B cell (primary cell): ENCODE results near the gene BRDT. TPM values are rescaled to one million over a fixed set of nuclear protein-coding genes. Genes with fewer than 3 reads are reported as not detected.

Experiments used
- ATAC-seq: fragments of 200-7000 bp; cut with Tn5 transposase; one replicate; pipeline ENCODE4 v1.10.0; 2021; ENCODE audit warnings: low read depth, mild to moderate bottlenecking, moderate number of reproducible peaks, moderate library complexity
- CTCF ChIA-PET: fragments of 350-600 bp; sonication (Branson Sonifier 250); formaldehyde crosslinking; loops from one replicate; lab custom pipeline; 2021; ENCODE audit warnings: antibody characterized with exemption, inconsistent platforms; lab: Charles Lee
- POLR2A ChIA-PET: fragments of 350-600 bp; sonication (Branson Sonifier 250); formaldehyde crosslinking; loops from one replicate; lab custom pipeline; 2021; ENCODE audit warnings: antibody characterized with exemption; lab: Charles Lee
- DNase-seq: peaks from one replicate; pipeline ENCODE4 v3.0.0; 2013
- H2AFZ ChIP-seq: 2 replicates; pipeline ENCODE4 v1.6.1; 2012; ENCODE audit warnings: mild to moderate bottlenecking, low read depth, low read length; ENCODE audit not compliant: insufficient read depth, poor library complexity, severe bottlenecking
- H3K27ac ChIP-seq, 2 donors: 1 replicate in 1 of 2; 2 replicates in 1 of 2; pipeline ENCODE4 v1.5.1; 2012 to 2013; ENCODE audit warnings: low read length in 2 of 2, mild to moderate bottlenecking in 2 of 2, moderate library complexity in 1 of 2
- H3K27me3 ChIP-seq, 4 experiments: fragments of 200-600 bp in 1 of 4; sonication (generic) in 1 of 4; replicated peaks in 1 of 4; 1 replicate in 2 of 4; 2 replicates in 2 of 4; pipeline versions ENCODE4 v1.6.1 to v1.7.0; 2013 to 2016; ENCODE audit warnings: low read length in 3 of 4, mild to moderate bottlenecking in 2 of 4, mixed read lengths in 1 of 4, moderate library complexity in 1 of 4; ENCODE audit not compliant: insufficient read depth in 4 of 4, control insufficient read depth in 3 of 4; ENCODE audit errors: control extremely low read depth in 1 of 4
- H3K36me3 ChIP-seq, 2 experiments: replicated peaks in 1 of 2; 1 replicate in 1 of 2; 2 replicates in 1 of 2; pipeline versions ENCODE4 v1.6.1 to v1.7.1; 2013; ENCODE audit warnings: low read length in 1 of 2; ENCODE audit not compliant: insufficient read depth in 2 of 2, control insufficient read depth in 1 of 2; ENCODE audit errors: control extremely low read depth in 1 of 2, extremely low read depth in 1 of 2
- H3K4me1 ChIP-seq, 2 donors: fragments of 200-600 bp in 1 of 2; sonication (generic) in 1 of 2; 1 replicate in 1 of 2; 2 replicates in 1 of 2; pipeline versions ENCODE4 v1.5.1 to v1.6.1; 2013 to 2017; ENCODE audit warnings: low read length in 2 of 2; ENCODE audit not compliant: control insufficient read depth in 2 of 2, insufficient read depth in 2 of 2
- H3K4me2 ChIP-seq: replicated peaks from 2 replicates; pipeline ENCODE3; 2012; ENCODE audit warnings: mild to moderate bottlenecking, low read depth, low read length; ENCODE audit not compliant: poor library complexity, severe bottlenecking
- H3K4me3 ChIP-seq, 5 experiments: fragments of 200-600 bp in 1 of 5; sonication (generic) in 1 of 5; 1 replicate in 3 of 5; 2 replicates in 2 of 5; pipeline versions ENCODE4 v1.5.1 to v1.7.0; 2011 to 2016; ENCODE audit warnings: low read length in 4 of 5, mild to moderate bottlenecking in 4 of 5, low read depth in 2 of 5, control low read depth in 1 of 5, moderate library complexity in 1 of 5; ENCODE audit not compliant: insufficient read depth in 1 of 5; ENCODE audit errors: control extremely low read depth in 1 of 5, extremely low read depth in 1 of 5
- H3K79me2 ChIP-seq: fragments of 200-600 bp; sonication (generic); one replicate; pipeline ENCODE4 v1.6.0; 2016; ENCODE audit warnings: low read length; ENCODE audit not compliant: control insufficient read depth, insufficient read depth
- H3K9ac ChIP-seq: fragments of 200-600 bp; sonication (generic); 2 replicates; pipeline ENCODE4 v1.6.1; 2017; ENCODE audit warnings: mild to moderate bottlenecking, low read length, moderate library complexity
- H3K9me3 ChIP-seq, 3 donors: one replicate each; pipeline versions ENCODE4 v1.6.1 to v1.7.1; 2013; ENCODE audit warnings: low read length in 2 of 3; ENCODE audit not compliant: control insufficient read depth in 2 of 3, insufficient read depth in 1 of 3; ENCODE audit errors: control extremely low read depth in 1 of 3
- H4K20me1 ChIP-seq: 2 replicates; pipeline ENCODE4 v1.6.0; 2012; ENCODE audit warnings: mild to moderate bottlenecking, low read length; ENCODE audit not compliant: insufficient read depth, control insufficient read depth, poor library complexity, severe bottlenecking
- H3K27ac Mint-ChIP-seq: one replicate; pipeline ENCODE4 v1.8.0; 2021; ENCODE audit warnings: mixed read lengths
- H3K27me3 Mint-ChIP-seq: one replicate; pipeline ENCODE4 v1.8.0; 2021; ENCODE audit warnings: mixed read lengths
- H3K4me1 Mint-ChIP-seq: one replicate; pipeline ENCODE4 v1.8.0; 2021; ENCODE audit warnings: mixed read lengths
- H3K4me3 Mint-ChIP-seq: one replicate; pipeline ENCODE4 v1.8.0; 2021; ENCODE audit warnings: mixed read lengths
- H3K9me3 Mint-ChIP-seq: one replicate; pipeline ENCODE4 v1.8.0; 2022; ENCODE audit warnings: mixed read lengths; ENCODE audit not compliant: insufficient read depth
- EZH2 ChIP-seq: IDR thresholded peaks from 2 replicates; pipeline ENCODE4 v1.6.1; 2012; ENCODE audit warnings: borderline replicate concordance, low read depth, mild to moderate bottlenecking, moderate library complexity, low read length; ENCODE audit not compliant: insufficient read depth, poor library complexity, severe bottlenecking
- WGBS: methylation state at CpG from one replicate; pipeline ENCODE4 v1.1.5; 2013; ENCODE audit warnings: missing lambda C conversion rate; ENCODE audit not compliant: insufficient coverage; 5-methylcytosine and 5-hydroxymethylcytosine counted together
- intact Hi-C: fragments of 100-400 bp; cut with micrococcal nuclease; formaldehyde crosslinking; loops from one replicate; pipeline ENCODE4 v1.10.0; 2022
- polyA plus RNA-seq: library from polyadenylated mRNA; depleted of rRNA; stranded (reverse); fragments of >200 nt; gene quantifications from 2 replicates; pipeline ENCODE4 v1.2.3, GENCODE V29; 2012
- total RNA-seq, 2 donors: library from RNA; stranded (reverse); fragments of 120-200 nt in 1 of 2; gene quantifications; 1 replicate in 1 of 2; 2 replicates in 1 of 2; pipeline versions ENCODE4 v1.2.3 to v1.2.4, GENCODE V29; 2013 to 2022
- TF ChIP-seq, protein P1 (sequence below): fragments of 200-600 bp; IDR thresholded peaks from one replicate; pipeline ENCODE4 v1.8.0; 2022; ENCODE audit warnings: antibody characterized with exemption, mild to moderate bottlenecking

BRDT gene
- total and polyA plus RNA-seq, 2 donors (not counting 1 experiment from before 2014, with no cell fraction given) = not detected

DNA sequence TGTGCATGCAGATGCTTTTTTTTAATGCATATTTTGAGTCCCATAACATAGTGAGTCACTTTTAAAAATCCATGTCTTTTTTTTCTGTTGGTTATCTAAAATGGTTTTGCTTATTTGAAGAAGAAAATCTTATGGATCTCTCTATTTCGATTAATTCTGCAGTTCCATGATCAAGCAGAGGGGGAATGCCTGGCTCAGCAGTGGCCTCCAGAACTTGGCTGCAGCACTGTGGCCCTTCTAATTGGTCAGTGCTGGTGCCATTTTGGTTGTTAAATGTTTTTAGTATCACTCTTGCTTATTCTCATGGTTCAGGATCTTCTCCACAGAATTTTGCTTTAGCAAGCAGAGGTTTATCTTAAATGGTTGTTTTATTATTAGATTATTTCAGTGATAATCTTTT, 91.8 kb downstream of the BRDT start:
- H3K27ac ChIP-seq = no peak overlapping the region
- H4K20me1 ChIP-seq = no peaks in the 10 kb centered on the region
- no peak for TF ChIP-seq EZH2
- TF ChIP-seq, protein P1, sequence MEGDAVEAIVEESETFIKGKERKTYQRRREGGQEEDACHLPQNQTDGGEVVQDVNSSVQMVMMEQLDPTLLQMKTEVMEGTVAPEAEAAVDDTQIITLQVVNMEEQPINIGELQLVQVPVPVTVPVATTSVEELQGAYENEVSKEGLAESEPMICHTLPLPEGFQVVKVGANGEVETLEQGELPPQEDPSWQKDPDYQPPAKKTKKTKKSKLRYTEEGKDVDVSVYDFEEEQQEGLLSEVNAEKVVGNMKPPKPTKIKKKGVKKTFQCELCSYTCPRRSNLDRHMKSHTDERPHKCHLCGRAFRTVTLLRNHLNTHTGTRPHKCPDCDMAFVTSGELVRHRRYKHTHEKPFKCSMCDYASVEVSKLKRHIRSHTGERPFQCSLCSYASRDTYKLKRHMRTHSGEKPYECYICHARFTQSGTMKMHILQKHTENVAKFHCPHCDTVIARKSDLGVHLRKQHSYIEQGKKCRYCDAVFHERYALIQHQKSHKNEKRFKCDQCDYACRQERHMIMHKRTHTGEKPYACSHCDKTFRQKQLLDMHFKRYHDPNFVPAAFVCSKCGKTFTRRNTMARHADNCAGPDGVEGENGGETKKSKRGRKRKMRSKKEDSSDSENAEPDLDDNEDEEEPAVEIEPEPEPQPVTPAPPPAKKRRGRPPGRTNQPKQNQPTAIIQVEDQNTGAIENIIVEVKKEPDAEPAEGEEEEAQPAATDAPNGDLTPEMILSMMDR = no peak
- H3K4me3 Mint-ChIP-seq = no peak overlapping the region
- H2AFZ ChIP-seq = no peak overlapping the region
- no peaks in the 10 kb centered on the region for H3K4me1 Mint-ChIP-seq
- H3K9me3 ChIP-seq = no peaks in the 10 kb centered on the region
- 100% methylated on average over 1 of the region's 1 CpG for WGBS
- no peak overlapping the region for H3K27ac Mint-ChIP-seq
- no peaks in the 10 kb centered on the region for H3K36me3 ChIP-seq
- H3K9ac ChIP-seq = no peak overlapping the region
- no peaks in the 10 kb centered on the region for H3K27me3 ChIP-seq
- intact Hi-C loops = no loop called here
- no peak overlapping the region for H3K4me3 ChIP-seq
- POLR2A ChIA-PET = no interaction called here
- H3K4me1 ChIP-seq = no peaks in the 10 kb centered on the region
- ATAC-seq (no peak), DNase-seq (no peak)
- CTCF ChIA-PET = no interaction called here
- H3K79me2 ChIP-seq = no peaks in the 10 kb centered on the region
- H3K27me3 Mint-ChIP-seq = peaks cover 17% of the 10 kb centered on the region
- H3K9me3 Mint-ChIP-seq = no peaks in the 10 kb centered on the region
- H3K4me2 ChIP-seq = no peak overlapping the region

DNA sequence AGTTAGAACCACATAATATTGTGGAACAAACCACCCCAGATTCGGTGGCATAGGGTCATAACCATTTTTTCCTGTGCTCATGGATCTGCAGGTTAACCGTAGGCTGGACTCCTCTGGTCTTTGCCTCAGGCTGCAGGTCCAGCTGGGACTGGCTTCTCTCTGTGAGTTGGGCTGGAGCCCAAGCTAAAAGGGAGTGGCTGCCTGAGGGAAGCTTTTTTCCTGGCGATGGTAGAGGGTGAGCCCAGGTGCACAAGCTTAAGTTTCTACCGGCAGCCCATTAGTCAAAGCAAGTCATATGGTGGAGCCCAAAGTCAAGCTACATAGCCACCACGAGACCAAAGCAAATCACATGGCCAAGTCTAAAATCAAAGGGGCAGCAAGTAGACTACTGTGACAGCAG, 94.4 kb downstream of the BRDT start:
- no peak for TF ChIP-seq EZH2
- TF ChIP-seq, protein P1 = no peak
- H3K79me2 ChIP-seq = no peaks in the 10 kb centered on the region
- ChIA-PET CTCF (no interaction called here), POLR2A (no interaction called here)
- H3K9me3 Mint-ChIP-seq = no peaks in the 10 kb centered on the region
- DNase-seq (no peak), ATAC-seq (no peak)
- no peak overlapping the region for H3K27ac Mint-ChIP-seq
- no peaks in the 10 kb centered on the region for H3K4me1 Mint-ChIP-seq
- no peaks in the 10 kb centered on the region for H4K20me1 ChIP-seq
- no peak overlapping the region for H3K9ac ChIP-seq
- WGBS = 96% methylated on average over 4 of the region's 5 CpGs
- H3K4me1 ChIP-seq = no peaks in the 10 kb centered on the region
- H3K4me3 ChIP-seq = no peak overlapping the region
- H3K27ac ChIP-seq = no peak overlapping the region
- intact Hi-C loops = no loop called here
- no peak overlapping the region for H2AFZ ChIP-seq
- no peaks in the 10 kb centered on the region for H3K27me3 ChIP-seq
- H3K36me3 ChIP-seq = no peaks in the 10 kb centered on the region
- H3K4me2 ChIP-seq = no peak overlapping the region
- no peak overlapping the region for H3K4me3 Mint-ChIP-seq
- no peaks in the 10 kb centered on the region for H3K9me3 ChIP-seq
- H3K27me3 Mint-ChIP-seq = peaks cover 8% of the 10 kb centered on the region
